ENCODE results near the gene TAOK2.
A peak's percentile ranks its signal among the peaks of the same experiment; 100 is the strongest.
"Not testable (repeated sequence)": the region's sequence is repeated elsewhere in the genome, so short reads cannot be mapped to it uniquely, and the experiment has no call there.

TAOK2 gene

DNA sequence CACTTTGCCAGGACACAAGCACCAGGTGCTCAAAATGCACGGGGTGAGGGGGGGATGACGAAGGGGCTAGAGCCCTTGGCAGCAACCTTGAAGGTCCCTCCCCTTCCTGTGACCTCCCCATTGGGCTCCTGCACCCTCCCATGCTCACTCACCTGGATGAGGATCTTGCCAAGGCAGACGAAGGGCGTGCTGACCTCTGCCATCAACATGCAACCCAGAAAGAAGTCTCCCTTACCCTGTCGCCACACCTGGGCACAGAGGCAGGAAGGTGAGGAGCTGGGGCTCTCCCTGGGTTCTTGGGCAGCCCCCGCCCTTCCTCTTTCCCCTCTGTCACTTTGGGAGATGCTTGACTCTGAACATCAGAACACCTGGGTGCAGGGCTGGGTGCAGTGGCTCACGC lies 51.9 kb downstream of the TAOK2 start:
- no peak for DNase-seq

DNA sequence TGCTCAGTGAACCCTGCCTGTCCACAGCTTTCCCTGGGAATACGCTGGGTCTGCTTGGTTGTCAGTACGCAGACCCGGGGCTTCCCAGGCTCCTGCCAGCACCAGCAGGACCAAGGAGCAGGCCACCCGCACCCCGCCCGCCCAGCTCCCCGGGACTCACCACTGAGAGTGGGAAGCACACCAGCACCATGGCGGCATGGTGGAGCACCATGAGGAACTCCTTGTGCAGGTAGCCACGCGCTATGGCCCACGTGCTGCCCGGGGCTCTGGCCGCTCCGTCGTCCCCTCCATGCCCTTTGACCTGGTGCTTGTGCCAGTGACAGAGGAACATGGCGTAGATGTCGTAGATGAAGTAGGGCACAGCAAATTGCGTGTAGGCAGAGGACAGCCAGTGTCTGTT lies 52.8 kb downstream of the TAOK2 start:
- no peak for DNase-seq

GRCh38 chr16:30027588-30028437 lies 54.1 kb downstream of the TAOK2 start:
- DNase-seq = no peak

DNA sequence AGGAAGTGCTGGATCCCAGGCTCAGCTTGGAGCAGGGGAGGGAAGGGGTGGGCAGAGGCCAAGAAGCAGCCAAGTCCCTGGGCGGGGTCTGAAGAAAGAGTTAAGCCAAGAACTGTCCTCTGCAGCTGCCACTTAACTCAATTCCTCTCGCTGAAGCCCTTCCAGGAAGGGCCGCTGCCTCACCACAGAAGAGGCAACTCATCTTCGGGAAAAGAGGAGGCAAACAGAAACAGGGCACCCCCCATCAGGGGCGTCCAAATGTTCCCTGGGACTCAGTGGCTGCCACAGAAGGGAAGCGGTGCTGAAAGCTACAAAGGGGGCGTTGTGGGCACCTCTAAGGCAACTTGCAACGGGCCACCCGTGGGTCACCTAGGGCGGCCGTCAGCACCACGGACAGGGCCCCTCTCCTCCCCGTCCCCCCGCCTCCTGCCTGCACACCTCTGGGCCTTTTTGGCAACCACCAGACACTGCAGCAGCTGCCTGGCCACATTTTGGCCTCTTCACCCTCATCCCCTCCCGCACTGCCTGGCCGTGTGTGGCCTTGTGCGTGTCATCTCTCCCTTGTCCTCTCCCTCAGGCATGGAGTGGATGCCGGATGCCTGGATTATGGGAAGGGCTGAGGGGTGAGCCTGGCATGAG lies 54.9 kb downstream of the TAOK2 start:
- no peak for DNase-seq

DNA sequence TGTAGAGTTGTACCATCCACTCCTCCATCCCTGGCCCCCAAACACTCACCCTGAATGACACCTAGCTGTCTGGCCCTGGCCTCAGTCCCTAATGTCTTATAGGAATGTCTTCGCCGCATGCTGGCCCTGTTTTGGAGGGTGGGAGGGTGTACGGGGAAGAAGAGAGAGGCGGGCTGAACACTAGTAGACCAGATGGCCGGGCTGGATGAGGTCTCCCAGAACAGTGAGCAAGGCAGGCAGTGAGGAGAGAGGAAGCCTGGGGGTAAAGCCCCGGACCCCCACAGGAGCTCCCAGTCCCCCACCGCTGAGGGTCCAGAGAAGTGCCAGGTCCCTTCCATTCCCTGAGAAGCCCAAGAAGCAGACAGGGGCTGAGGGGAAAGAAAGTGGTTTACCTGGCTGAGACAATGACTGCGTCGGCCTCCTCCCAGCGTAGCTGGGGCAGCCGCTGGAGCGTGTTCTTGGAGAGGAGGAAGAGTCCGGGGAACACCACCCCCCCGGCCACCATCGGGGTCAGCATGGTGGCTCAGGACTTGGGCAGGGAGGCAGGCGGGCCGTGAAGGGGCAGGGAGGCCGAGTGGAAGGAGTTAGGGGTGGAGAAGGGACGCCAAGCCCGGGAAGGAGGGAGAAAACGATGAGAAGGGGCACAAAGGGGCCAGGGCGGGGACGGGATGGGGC lies 56.5 kb downstream of the TAOK2 start:
- no peak for DNase-seq

DNA sequence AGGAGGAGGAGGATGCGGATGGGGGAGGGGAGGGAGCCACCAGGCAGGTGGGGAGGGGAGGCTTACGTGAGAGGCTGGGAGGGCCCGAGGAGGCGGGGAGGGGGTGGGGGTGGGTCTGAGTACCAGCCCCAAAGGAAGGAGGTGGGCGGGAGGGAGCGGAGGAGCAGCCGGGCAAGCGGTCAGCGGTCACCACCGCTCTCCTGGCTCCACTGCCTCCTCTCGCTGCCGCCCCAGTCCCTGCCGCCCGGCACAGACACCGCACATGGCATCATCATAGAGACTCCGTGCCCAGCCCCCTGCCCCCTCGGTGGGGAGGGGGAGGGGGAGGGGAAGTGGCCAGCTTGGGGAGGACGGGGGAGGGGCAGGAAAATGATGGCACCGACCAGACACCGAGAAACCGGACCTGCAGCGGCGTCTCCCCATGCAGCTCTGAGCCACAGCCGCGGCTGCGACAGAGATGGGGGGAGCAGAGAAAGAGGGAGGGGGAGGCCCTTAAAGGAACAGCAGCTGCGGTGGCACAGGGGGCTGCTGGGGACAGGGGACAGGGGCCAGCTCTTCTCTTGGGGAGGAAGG lies 57.3 kb downstream of the TAOK2 start, which contains the start of gene TLCD3B:
TSS of gene TLCD3B (minus strand) at position 431 of the 573 bp plus-strand sequence. CDS start 744 bp downstream, outside the sequence.
- no peak for DNase-seq

GRCh38 chr16:30031477-30031918 lies 57.8 kb downstream of the TAOK2 start:
- no peak for DNase-seq

DNA sequence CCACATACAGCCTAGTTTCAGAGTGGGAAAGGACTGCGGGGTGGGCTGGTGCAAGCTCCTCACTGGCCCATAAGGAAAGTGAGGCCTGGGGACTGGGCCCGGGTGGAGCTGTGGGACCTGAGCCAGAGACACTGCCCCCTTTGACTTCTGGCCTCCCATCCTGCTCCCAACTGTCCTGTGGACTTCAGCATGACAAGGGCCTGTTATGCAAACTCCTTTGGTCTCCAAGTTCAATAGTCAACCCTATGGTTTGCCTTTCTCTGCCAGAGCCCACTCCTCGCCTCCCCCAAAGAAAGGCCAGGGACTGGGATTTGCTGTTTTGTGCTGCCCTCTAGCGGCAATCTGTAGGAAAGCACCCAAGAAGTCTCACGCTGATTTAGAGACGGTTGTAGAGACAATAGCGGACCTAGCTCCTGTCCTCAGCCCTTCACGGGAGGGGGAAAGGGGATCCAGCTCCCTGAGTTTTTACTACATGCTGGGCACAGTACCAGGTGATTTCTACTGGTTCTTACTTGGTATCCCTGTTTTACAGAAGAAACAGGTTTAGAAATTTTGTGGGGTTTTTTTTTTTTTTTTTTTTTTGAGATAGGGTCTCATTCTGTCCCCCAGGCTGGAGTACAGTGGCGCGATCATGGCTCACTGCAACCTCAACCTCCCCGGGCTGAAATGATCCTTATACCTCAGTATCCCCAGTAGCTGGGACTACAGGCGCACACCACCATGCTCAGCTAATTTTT lies 58.6 kb downstream of the TAOK2 start:
- peak; percentile 81 for DNase-seq

GRCh38 chr16:30033270-30033669 lies 59.6 kb downstream of the TAOK2 start:
- DNase-seq = peak; percentile 24

GRCh38 chr16:30040221-30040620 lies 66.6 kb downstream of the TAOK2 start:
- no peak for DNase-seq

DNA sequence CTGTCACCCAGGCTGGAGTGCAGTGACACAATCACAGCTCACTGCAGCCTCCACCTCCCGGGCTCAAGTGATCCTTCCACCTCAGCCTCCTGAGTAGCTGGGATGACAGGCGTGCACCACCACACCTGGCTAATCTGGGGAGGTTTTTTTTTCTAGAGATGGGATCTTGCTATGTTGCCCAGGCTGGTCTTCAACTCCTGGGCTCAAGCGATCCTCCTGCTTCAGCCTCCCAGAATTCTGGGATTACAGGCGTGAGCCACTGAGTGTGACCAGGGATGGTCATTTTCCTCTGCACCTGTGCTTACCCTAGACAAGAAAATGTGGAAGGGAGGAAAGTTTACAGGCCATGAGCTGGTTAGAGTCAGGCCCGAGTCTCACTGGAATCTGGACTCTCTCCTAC lies 67.0 kb downstream of the TAOK2 start:
- DNase-seq = not testable (repeated sequence)

DNA sequence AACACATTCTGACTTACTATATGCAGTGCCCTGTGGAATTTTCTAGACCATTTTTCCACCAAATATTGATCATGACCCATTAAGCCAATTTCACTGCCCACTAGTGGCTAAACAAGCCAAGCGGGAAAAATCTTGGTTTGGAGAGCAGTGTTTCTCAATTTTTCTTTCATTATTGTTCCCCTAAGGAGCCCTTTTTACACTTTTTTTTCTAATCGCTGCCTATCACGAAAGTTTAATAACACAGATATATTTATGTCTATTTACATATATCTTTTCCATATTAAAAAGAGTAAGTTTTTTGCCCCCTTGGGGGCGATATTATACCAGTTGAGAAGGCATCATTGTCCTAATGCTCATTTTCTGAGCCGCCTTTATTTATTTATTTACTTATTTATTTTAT lies 68.2 kb downstream of the TAOK2 start:
- no peak for DNase-seq
